HEK293T (cell line): ENCODE data around the gene STAB1.

Experiments used
- ARNT ChIP-seq: fragments of 450-650 bp; IDR thresholded peaks from 2 replicates; pipeline ENCODE4 v1.6.1; 2017; ENCODE audit warnings: mild to moderate bottlenecking
- CTBP1 ChIP-seq: fragments of 450-650 bp; IDR thresholded peaks from 2 replicates; pipeline ENCODE4 v1.6.1; 2016; ENCODE audit warnings: borderline replicate concordance
- ELF4 ChIP-seq: fragments of 450-650 bp; IDR thresholded peaks from 2 replicates; pipeline ENCODE4 v1.6.1; 2017; ENCODE audit warnings: antibody characterized with exemption
- FOXA1 ChIP-seq: fragments of 450-650 bp; IDR thresholded peaks from 2 replicates; pipeline ENCODE4 v1.6.1; 2016; ENCODE audit warnings: mild to moderate bottlenecking
- FOXK2 ChIP-seq: fragments of 450-650 bp; IDR thresholded peaks from 2 replicates; pipeline ENCODE4 v1.6.1; 2016; ENCODE audit warnings: mild to moderate bottlenecking
- FOXM1 ChIP-seq: fragments of 450-650 bp; IDR thresholded peaks from 2 replicates; pipeline ENCODE4 v1.6.1; 2017; ENCODE audit warnings: mild to moderate bottlenecking, borderline replicate concordance
- LEF1 ChIP-seq: fragments of 450-650 bp; IDR thresholded peaks from 2 replicates; pipeline ENCODE4 v1.6.1; 2017; ENCODE audit warnings: mild to moderate bottlenecking, borderline replicate concordance
- NFRKB ChIP-seq: fragments of 450-650 bp; IDR thresholded peaks from 2 replicates; pipeline ENCODE4 v1.6.1; 2016; ENCODE audit warnings: mild to moderate bottlenecking, moderate library complexity
- SP1 ChIP-seq: fragments of 450-650 bp; IDR thresholded peaks from 2 replicates; pipeline ENCODE4 v1.6.1; 2017
- TARDBP ChIP-seq: fragments of 450-650 bp; IDR thresholded peaks from 2 replicates; pipeline ENCODE4 v1.6.1; 2016
- ZNF384 ChIP-seq: fragments of 450-650 bp; IDR thresholded peaks from 2 replicates; pipeline ENCODE4 v1.6.1; 2016
- TF ChIP-seq, protein P1 (sequence below): fragments of 450-650 bp; IDR thresholded peaks from 2 replicates; pipeline ENCODE4 v1.6.1; 2016

DNA sequence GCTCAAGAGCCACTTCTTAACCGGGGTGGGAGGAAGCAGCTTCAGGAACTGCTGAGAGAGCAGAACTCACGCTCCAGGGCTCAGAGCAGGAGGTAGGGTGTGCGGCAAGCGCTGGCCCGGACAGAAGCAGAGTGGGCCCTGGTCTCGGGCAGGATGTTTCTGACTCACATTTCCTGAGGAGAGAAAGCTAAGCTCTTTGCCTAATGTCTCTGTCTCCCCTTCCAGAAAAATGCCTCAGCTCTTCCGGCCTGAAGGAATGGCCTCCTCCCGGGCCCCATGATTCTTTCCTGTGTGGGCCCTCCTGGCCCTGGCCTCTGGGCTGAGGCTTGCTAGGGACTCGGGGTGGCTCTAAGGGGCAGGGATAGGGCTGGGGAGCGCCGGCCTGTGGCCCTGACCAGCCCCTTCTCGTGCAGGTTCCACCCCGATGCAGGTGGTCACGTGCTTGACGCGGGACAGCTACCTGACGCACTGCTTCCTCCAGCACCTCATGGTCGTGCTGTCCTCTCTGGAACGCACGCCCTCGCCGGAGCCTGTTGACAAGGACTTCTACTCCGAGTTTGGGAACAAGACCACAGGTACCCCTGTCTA lies 4.1 kb upstream of the STAB1 start:
- TF ChIP-seq SP1, result no peak
- no peak for TF ChIP-seq LEF1
- TF ChIP-seq FOXA1, result no peak
- no peak for TF ChIP-seq ARNT
- TF ChIP-seq FOXM1, result no peak
- TF ChIP-seq, protein P1, sequence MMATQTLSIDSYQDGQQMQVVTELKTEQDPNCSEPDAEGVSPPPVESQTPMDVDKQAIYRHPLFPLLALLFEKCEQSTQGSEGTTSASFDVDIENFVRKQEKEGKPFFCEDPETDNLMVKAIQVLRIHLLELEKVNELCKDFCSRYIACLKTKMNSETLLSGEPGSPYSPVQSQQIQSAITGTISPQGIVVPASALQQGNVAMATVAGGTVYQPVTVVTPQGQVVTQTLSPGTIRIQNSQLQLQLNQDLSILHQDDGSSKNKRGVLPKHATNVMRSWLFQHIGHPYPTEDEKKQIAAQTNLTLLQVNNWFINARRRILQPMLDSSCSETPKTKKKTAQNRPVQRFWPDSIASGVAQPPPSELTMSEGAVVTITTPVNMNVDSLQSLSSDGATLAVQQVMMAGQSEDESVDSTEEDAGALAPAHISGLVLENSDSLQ, result no peak
- TF ChIP-seq FOXK2, result no peak
- TF ChIP-seq TARDBP, result no peak
- no peak for TF ChIP-seq ELF4
- TF ChIP-seq NFRKB, result no peak
- no peak for TF ChIP-seq ZNF384
- TF ChIP-seq CTBP1, result no peak
